ENCODE data around the gene FOXN3.
"Not testable (repeated sequence)": the region's sequence is repeated elsewhere in the genome, so short reads cannot be mapped to it uniquely, and the experiment has no call there.

The FOXN3 gene

DNA sequence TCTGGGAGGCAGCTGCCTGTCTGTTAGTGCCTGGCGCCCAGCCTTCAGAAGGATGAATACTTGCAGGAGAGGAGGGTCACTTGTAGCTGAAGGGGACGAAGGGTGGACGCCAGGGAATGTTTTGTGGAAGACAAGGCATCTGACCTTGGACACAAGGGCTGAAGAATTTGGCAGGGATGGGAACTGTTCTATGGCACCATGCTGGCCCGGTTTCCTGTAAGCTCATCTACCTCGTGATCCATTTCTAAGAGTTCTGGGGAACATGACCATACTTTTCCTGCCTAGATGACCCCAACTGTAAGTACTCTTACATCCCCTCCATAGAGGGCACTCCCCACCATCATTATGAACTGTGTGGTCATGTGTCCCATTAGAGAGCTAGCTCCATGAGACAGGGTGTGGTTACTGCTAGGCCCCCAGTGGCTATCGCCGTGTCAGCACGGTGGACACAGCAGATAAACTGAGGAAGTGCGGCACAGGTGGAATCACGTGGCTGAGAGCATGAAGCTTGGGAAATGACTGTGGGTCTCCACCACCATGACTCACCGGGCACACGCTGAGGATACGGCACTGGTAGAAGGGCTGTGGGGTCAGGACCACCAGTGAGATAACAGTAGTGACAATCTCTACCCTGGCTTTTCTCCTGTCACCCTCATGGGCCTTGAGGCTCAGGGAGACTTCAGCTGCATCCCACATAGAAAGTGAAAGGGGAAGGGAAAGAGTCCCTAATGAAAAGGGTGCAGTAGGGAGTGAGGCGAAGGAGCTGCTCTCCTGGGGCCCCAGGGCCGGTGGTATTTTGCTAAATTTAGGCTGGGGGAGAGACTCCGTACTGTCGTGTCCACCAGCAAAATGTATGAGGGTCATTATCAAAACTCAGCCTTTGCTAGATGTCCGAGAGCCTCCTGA lies 252.6 kb downstream of the FOXN3 start:
- no peak for DNase-seq (ENCODE audit: low read depth)

DNA sequence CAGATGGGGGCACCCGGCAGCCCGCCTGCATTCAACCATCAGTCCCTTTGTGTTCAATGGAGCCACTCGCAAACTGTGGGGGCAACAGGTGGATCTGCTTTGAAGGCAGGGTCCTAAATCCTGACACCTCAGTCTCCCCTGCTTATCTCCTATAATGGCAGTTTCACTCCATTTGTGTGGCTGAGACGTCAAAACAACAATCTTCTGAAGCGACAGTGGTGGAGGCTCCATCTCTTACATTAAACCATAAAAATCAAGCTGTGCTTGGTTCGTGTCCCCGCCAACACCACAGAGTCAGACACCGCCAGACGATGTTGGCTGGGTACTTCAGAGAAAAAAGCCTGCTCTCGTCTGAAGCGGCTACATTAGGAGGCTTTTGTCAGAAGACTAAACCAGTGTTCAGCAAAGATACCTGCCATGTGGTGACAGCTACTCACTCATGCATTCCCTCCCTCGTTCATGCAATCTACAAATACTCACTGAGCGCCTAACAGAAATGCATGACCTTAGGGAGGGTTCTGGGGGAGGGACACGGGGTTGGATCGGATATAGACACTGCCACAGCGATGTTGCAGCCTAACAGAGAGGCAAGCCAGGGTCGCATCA lies 253.9 kb downstream of the FOXN3 start:
- DNase-seq (ENCODE audit: low read depth): no peak

DNA sequence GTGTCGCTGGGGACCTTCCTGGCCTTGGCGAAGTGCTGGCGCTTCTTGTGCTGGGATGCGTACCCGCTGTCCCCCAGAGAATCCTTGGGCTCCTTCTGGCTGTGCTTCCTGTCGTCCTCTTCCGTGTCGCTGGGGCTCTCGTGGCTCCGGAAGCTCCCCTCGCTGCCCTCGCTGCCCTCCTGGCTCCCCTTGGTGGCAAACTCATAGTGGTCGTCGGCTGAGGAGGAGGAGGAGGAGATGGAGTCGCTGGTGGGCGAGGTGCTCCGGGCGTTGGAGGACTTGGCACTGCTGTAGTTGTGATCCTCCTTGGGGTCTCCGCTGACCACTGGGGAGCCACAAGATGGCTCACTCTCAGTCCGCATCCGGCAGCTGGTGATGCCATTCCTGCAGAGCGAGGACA lies 254.4 kb downstream of the FOXN3 start:
- DNase-seq (ENCODE audit: low read depth): no peak

DNA sequence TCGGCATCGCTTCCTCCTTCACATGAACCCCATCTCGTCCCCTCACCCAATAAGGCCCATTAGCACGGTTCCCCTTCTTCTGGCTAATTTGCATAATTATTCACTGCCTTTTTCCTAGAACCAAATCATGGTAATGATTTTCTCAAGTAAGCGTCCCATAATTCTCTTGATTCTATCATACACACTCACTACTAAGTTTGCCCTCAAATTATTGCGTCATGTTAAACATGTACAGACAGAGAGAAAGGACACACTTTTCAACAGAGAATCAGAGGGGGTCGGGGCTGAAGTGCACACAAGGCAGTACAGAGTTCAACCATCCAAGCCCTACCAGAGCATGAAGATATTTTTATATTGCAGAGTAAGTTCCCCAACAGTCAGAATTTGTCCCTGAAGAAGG lies 256.6 kb downstream of the FOXN3 start:
- no peak for DNase-seq (ENCODE audit: low read depth)

- DNase-seq (ENCODE audit: low read depth): no peak
Observed at GRCh38 chr14:89158701-89159100, 258.3 kb downstream of the FOXN3 start.

DNA sequence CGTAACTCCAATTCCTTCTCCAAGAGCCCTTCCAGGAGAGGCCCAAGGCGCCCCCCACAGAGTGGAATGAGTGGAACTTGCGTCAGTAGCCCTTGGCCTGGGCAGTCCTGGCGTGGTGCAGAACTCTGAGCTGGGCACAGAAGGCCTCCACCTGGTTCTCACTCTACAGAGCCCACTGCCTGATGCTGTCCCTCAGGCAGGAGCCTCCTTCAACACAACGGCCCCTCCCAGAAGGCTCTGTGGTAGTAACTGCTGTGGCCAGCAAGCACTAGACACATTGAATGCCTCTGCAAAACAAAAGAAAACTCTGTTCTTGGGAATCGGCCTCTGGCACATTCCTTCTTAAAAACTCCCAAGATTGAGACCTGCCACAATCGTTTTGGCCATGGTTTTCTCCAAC lies 258.9 kb downstream of the FOXN3 start:
- DNase-seq (ENCODE audit: low read depth): not testable (repeated sequence)

GRCh38 chr14:89155491-89155890 lies 261.5 kb downstream of the FOXN3 start:
- no peak for DNase-seq (ENCODE audit: low read depth)

GRCh38 chr14:89151693-89152092 lies 265.3 kb downstream of the FOXN3 start:
- not testable (repeated sequence) for DNase-seq (ENCODE audit: low read depth)

GRCh38 chr14:89146274-89146673 lies 270.8 kb downstream of the FOXN3 start:
- no peak for DNase-seq (ENCODE audit: low read depth)

GRCh38 chr14:89144642-89145041 lies 272.4 kb downstream of the FOXN3 start:
- DNase-seq (ENCODE audit: low read depth): no peak

DNA sequence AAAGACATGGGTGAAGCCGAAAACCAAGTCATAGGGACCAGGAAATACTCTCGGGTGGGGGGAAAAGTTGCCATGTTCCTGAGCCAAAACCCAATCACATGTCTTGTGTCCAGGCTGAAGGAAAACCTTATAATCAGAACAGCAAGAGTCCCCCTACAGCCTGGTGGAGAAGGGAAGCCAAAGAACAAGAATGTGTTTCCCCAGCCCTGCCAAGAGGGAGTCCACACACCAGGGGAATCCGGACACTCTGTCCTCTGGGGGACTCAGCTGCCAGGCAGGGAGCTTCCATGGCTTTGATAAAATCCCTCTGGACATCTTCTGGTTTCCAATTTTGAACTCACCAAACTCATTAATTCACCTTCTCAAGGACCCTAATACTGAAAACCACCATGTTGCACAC lies 273.0 kb downstream of the FOXN3 start:
- DNase-seq (ENCODE audit: low read depth): no peak

GRCh38 chr14:89143595-89143994 lies 273.4 kb downstream of the FOXN3 start:
- DNase-seq (ENCODE audit: low read depth): no peak

DNA sequence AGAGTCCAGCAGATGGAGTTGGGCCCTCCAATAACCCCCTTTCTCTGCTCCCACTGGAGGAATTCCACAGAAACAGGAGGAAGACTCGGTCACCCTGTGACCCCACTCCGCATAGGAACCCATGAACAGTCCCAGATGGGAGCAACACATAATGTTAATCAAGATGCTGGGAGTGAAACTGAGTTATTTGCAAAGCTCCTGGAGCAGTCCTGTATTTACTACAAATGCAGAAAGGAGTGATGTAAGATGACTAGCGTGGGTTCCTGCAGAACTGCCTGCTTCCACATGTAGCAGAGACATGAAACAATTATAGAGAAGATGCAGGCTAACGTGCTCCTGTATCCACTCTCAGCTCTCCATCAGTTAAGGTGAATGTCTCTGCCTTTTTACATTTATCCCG lies 274.7 kb downstream of the FOXN3 start:
- no peak for DNase-seq (ENCODE audit: low read depth)

GRCh38 chr14:89141862-89142261 lies 275.2 kb downstream of the FOXN3 start:
- DNase-seq (ENCODE audit: low read depth): no peak

GRCh38 chr14:89140326-89140725 lies 276.7 kb downstream of the FOXN3 start:
- no peak for DNase-seq (ENCODE audit: low read depth)

GRCh38 chr14:89139404-89140247 lies 277.4 kb downstream of the FOXN3 start:
- DNase-seq (ENCODE audit: low read depth): no peak

DNA sequence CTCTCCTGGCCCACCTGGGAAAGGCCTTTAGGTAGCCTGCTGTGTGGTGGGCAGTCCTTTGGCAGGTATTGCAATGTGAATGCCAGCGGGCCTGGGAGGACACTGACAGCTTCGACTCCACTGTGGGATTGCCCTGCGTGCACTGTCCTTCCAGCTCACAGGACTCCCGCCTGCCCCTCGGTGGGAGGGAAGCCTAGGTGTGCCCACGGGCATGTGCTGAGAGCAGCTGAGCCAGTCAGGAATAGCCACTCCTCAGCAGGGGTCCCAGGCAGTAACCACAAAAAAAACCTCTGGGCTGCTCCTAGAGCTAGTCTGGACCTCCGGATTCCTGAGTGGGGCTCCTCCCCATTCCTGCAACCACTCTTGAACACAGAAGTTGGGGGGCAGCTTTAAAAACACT lies 278.2 kb downstream of the FOXN3 start:
- DNase-seq (ENCODE audit: low read depth): no peak

DNA sequence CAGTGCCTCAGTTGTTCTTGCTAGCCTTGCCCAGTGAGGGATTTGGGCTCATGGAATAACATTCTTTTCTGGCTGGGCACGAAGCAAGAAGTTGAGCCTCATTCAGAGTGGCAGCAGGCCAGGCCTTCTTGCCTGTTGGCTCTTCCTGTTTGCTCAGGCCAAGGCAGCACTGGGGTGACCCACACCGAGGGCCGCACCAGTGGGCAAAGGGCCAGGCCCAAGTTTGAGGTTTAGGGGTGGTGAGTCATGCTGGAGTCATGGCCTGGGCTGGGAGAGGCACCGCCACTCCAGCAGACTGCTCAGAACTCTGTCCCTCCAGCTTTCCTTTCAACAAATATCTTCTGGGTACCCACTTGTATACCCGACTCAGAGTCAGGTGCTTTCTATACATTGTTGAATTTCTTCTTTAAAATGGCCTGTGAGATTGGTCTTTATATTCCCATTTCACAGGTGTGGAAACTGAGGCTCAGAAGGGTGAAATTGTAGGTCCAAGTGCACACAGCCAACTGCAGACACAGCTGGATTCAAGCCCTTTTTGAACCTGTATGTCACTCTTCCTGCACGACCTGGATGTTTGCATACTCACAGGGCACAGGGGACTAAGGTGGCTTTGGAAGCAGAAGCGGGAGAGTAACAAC lies 279.4 kb downstream of the FOXN3 start:
- no peak for DNase-seq (ENCODE audit: low read depth)

- no peak for DNase-seq (ENCODE audit: low read depth)
Observed at GRCh38 chr14:89136587-89136986, 280.4 kb downstream of the FOXN3 start.

DNA sequence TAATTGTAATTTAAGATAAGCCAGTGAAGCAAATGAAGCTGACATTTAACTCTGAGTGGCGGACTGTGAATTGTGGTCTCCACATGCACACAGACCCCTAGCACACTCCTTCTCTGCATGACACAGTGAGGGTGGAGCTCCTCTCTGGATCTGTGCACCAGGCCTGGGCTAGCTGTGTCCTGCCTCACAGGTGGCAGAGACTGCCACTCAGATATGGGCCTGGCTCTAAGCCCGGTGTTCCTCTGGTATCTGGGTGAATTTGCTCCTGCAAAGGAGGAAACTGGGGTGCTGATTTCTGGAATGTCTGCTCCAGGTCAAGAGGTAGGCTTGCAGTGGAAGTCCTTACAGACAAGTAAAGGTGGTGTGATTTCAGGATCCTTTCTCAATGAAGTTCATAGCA lies 282.4 kb downstream of the FOXN3 start:
- no peak for DNase-seq (ENCODE audit: low read depth)

DNA sequence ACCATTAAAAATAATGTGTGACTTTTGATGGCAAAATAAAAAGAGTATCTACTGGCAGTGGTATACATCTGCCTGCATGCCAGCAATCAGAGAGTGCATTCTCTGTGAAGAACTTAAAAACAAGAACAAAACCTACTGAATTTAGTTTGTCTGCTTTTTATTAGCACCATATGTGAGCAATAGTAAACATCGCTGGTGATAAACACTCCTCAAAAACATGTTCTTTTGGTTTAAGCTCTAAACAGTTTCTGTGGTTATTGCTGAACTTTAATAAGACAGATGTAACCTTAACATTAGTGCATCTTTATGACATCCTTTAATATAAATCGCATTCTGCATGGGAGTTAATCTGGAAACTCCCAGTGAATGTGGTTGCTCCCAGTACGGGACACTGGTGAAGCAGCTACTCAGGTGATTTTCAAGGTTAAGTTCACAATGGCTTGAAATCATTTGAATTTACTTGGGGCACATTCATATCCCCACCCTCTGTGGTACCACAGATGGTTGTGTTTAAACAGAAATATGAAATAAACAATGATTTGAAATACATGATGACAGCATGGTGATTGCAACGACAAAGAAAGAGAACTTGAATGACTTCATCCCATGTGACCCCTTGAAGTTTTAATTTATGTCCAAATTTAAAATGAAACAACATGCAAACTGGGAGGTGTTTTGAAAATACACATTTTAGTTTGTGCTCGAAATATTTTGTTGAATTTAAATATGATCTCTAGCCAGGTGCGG lies 285.9 kb downstream of the FOXN3 start:
- no peak for DNase-seq (ENCODE audit: low read depth)

- no peak for DNase-seq (ENCODE audit: low read depth)
Observed at GRCh38 chr14:89129570-89129969, 287.5 kb downstream of the FOXN3 start.

All from stimulated activated CD8-positive, alpha-beta memory T cell treated with anti-CD3 and anti-CD28 coated beads, Interleukin-12 subunit alpha, Interleukin-12 subunit beta, amount 100 ng/mL, for 4 hours (primary cell).